Activated naive CD4-positive, alpha-beta T cell treated with anti-CD3 and anti-CD28 coated beads, Interleukin-2, amount 50 U/mL, for 16 hours (primary cell): ENCODE data around the gene HS6ST3.

Source experiments
- DNase-seq: peaks from one replicate; pipeline ENCODE4 v3.0.0-alpha.2; 2020

Gene HS6ST3

GRCh38 chr13:96553796-96554195, 463.9 kb downstream of the HS6ST3 start:
- DNase-seq, result no peak

DNA sequence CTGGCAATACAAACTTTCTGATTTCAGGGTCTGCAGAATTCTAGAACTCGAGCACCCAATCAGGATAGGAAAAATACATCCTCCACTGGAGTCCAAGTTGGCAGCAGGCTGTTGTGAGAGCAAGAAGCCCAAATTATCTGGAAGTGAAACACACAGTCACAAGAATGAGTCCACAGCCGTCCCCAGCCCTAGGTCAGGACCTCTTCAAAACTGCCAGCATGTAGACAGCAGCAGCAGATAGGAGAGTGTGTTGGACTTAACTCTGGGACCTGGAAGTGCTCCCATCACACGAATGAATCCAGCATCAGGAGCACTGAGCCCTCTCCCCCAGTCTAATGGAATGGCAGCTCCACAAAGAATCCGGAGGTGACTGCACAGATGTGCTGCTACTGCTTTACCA, 483.7 kb downstream of the HS6ST3 start:
- no peak for DNase-seq

DNA sequence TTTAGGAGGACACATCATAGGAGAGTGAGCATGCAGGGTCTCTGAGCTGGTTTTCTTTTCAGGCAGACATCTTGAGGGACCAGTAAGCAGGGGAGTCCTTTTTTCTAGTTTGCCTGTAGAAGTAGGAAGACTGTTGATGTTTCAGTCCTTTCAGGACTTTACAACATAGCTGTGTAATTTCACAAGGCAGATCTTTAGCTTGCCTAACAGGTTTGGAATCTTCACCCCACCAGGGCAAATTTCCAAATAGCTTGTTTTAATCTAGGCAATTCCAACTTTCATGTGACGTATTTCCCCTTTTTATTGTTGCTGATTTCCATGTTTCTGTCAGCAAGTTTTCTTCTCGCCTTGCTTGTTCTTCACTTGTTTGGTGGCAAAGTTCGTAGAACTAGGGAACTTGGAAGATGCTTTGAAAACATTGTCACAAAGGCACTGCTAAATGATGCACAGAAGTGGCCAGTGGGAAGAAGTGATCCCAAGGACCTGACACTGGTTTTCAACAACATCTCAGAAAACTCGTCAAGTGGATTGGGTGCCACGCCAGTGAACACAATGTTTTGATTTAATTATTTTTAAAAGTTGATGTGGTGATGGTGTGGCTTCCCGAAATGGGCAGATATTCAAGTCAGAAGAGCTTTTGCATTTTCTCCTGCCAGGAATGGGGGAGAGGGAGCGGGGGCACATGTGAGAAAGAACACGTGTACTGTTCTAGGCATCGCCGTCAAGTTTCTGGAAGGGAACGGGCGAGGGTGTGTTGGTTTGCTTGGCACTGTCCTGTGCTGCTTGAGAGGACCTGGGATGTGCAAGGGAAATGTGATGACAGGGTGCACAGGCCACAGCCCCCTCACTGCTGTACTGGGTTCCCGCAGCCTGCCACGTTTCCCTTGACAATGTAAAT, 485.8 kb downstream of the HS6ST3 start:
- DNase-seq, result no peak

GRCh38 chr13:96581741-96582140, 491.8 kb downstream of the HS6ST3 start:
- no peak for DNase-seq

- no peak for DNase-seq
Measured at GRCh38 chr13:96615252-96615651, 525.3 kb downstream of the HS6ST3 start.

GRCh38 chr13:96617528-96617927, 527.6 kb downstream of the HS6ST3 start:
- no peak for DNase-seq

DNA sequence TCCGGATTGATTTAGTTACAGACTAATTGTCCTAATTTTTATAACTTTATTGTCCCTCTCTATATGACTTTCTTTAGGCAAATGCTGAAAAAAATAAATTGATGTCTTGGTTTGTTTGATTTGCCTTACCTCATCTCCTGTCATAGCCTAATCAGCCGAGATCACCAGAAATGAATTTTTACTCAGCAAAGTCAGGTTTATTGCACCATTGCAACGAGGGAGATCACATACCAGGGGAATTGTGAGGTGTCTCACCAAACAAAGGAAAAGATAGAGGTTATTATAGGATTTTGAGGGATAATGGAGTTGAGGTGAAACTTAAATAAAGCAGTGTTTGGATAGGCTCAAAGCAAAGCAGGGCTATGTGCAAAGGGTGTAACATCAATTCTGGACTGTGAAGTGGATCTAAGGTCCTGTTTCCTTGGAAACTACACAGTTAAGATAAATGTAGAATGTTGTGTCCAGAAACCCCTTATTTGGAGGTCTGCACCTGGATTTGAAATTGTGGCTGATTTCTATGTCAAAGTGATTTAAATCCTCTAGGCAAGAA, 531.8 kb downstream of the HS6ST3 start:
- no peak for DNase-seq

GRCh38 chr13:96629331-96629730, 539.4 kb downstream of the HS6ST3 start:
- no peak for DNase-seq

GRCh38 chr13:96632536-96633320, 542.8 kb downstream of the HS6ST3 start:
- no peak for DNase-seq

DNA sequence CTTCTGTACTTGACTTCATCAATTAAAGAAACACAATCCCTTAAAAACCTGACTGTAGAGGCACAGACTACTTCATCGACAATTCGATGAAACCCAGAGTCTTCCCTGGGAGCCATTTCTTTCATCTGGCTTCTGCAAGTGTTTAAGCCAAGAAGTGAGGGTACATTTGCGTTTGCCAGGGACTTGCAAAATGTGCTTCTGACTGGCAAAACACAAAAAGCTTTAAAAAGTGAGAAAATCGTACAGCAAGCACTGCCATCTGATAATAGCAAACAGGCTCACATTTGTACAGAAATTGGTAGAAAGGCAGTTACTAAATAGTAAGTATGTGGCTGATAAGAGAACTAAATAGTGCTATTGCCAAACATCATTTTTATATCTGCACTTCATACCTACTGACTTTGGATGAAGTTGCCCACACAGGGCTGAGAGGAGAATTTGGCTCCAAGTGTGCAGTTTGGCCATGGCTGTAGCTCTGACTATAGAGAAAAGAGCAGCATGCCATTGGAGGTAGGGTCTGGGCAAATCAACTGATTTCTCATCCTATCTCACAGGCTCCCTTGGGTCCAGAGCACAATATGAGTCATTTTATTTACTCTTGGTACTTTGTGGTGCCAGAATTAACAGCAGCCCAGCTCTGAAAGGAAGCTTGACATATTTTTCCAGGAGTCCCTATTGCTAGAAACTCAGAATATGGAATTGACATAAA, 546.2 kb downstream of the HS6ST3 start:
- no peak for DNase-seq

DNA sequence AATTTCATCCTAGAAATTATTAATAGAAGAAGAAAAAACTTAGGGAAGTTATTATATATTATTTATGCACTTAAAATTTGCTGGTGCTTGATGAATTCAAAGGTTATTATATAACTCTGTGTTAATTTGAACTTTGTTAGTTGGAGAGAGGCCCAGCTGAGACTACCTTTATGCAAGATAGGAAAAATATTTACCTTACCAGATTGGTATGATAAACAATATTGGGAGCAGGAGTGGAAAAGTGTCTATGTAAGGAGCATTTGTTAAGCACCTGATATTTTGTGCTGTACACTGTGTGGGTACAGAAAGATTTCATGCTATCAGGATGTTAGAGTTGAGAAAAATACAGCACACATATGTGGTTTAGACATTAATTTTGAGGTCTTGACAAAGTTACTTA, 547.1 kb downstream of the HS6ST3 start:
- DNase-seq, result no peak

- no peak for DNase-seq
Measured at GRCh38 chr13:96646101-96646500, 556.2 kb downstream of the HS6ST3 start.

- no peak for DNase-seq
Measured at GRCh38 chr13:96646515-96647211, 556.8 kb downstream of the HS6ST3 start.

- no peak for DNase-seq
Measured at GRCh38 chr13:96650301-96650886, 560.5 kb downstream of the HS6ST3 start.

DNA sequence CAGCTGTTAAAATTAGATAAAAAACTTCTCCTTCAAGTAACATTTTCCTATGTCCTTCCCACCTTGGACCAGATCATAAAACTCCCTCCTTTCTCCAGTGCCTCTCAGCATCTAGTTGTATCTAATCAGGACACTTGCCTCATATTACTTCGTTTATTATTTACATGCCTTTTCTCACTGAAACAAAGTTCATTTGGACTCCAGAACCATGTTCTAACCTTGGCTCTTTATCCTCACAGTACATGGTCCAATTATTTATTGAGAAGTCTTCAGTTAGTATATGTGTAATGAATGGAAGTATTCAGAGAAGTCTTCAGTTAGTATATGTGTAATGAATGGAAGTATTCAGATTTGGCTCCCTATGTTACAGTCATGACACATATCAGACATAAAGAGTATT, 561.7 kb downstream of the HS6ST3 start:
- DNase-seq, result no peak

- no peak for DNase-seq
Measured at GRCh38 chr13:96652506-96652905, 562.6 kb downstream of the HS6ST3 start.

- no peak for DNase-seq
Measured at GRCh38 chr13:96661612-96662011, 571.7 kb downstream of the HS6ST3 start.

DNA sequence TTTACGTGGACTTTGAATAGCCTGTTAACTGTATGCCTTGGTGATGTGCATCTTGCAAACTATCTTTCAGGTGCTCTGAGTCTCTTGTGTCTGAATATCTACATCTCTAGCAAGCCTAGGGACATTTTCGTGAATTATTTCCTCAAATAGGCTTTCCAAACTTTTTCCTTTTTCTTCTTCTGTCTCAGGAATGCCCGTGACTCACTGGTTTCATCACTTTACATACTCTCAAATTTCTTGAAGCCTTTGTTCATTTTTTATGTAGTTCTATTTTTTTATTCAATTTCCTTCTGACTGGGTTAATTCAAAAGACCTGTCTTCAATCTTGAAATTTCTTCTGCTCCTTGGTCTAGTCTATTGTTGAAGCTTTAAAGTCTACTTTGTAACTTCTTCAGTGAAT, 572.1 kb downstream of the HS6ST3 start:
- DNase-seq, result no peak

- no peak for DNase-seq
Measured at GRCh38 chr13:96667294-96668018, 577.5 kb downstream of the HS6ST3 start.

GRCh38 chr13:96671073-96671472, 581.2 kb downstream of the HS6ST3 start:
- no peak for DNase-seq

- no peak for DNase-seq
Measured at GRCh38 chr13:96672016-96672415, 582.1 kb downstream of the HS6ST3 start.
